NCI-H187 treated with DMSO at 0.1 percent for 48 hours (cell line): ENCODE results near the gene XPC.

Source experiments
- DNase-seq: peaks from one replicate; lab custom pipeline; 2025; lab: John Stamatoyannopoulos, UW

The XPC gene

GRCh38 chr3:14170531-14171159 lies 7.8 kb downstream of the XPC start:
- no peak for DNase-seq

- DNase-seq: no peak
These were observed 8.5 kb downstream of the XPC start for GRCh38 chr3:14169871-14170270.

GRCh38 chr3:14169435-14169834 lies 9.0 kb downstream of the XPC start:
- no peak for DNase-seq

GRCh38 chr3:14166877-14167603 lies 11.4 kb downstream of the XPC start:
- no peak for DNase-seq

GRCh38 chr3:14162178-14162577 lies 16.2 kb downstream of the XPC start:
- DNase-seq: no peak

GRCh38 chr3:14161282-14161681 lies 17.1 kb downstream of the XPC start:
- DNase-seq: no peak

GRCh38 chr3:14159426-14159825 lies 19.0 kb downstream of the XPC start:
- DNase-seq: no peak

- DNase-seq: no peak
These were observed 20.0 kb downstream of the XPC start for GRCh38 chr3:14158370-14158769.

- DNase-seq: no peak
These were observed 20.4 kb downstream of the XPC start for GRCh38 chr3:14157951-14158350.

GRCh38 chr3:14156843-14157561 lies 21.4 kb downstream of the XPC start:
- DNase-seq: no peak

GRCh38 chr3:14156201-14156600 lies 22.2 kb downstream of the XPC start:
- no peak for DNase-seq

GRCh38 chr3:14154895-14155440 lies 23.4 kb downstream of the XPC start:
- no peak for DNase-seq

- no peak for DNase-seq
These were observed 24.1 kb downstream of the XPC start for GRCh38 chr3:14154276-14154675.

- DNase-seq: no peak
These were observed 24.7 kb downstream of the XPC start for GRCh38 chr3:14153663-14154062.

GRCh38 chr3:14152963-14153355 lies 25.4 kb downstream of the XPC start:
- no peak for DNase-seq

GRCh38 chr3:14152233-14152962 lies 26.0 kb downstream of the XPC start:
- DNase-seq: no peak

- no peak for DNase-seq
These were observed 26.8 kb downstream of the XPC start for GRCh38 chr3:14151471-14152083.

- no peak for DNase-seq
These were observed 27.7 kb downstream of the XPC start for GRCh38 chr3:14150491-14151230.

- DNase-seq: no peak
These were observed 28.3 kb downstream of the XPC start for GRCh38 chr3:14150078-14150477.

GRCh38 chr3:14148041-14148985 lies 30.1 kb downstream of the XPC start:
- no peak for DNase-seq
